ENCODE data around the gene AQP6.

DNA sequence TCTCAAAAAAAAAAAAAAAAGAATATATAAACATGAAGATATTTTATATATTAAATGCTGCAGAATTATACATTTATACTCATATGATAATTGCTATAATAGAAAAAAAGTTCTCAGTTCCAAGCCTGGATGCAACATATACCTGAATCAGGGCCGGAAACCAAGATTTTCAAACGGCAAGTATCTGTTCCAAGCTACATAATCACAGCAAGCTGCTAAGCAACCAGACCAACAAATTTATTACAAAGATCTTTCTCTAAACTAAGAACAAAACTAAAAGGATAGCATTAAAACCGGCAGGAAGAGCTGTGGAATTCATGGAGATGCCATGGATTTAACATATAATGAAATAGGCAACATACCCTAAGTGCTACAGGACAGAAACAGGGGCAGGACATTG lies 45.4 kb downstream of the AQP6 start:
- TF ChIP-seq POLR2AphosphoS5 (IDR thresholded peaks at IDR 0.05), result no peak
- TF ChIP-seq CTCF (IDR thresholded peaks at IDR 0.05), result no peak
- no peak for TF ChIP-seq POLR2A (IDR thresholded peaks at IDR 0.05)
